OCI-LY3 (cell line): ENCODE results near the gene FZD7.

Experiments
- EZH2phosphoT487 ChIP-seq: fragments of 200-600 bp; shearing (Covaris generic); IDR thresholded peaks from 2 replicates; pipeline ENCODE4 v1.6.1; 2018; ENCODE audit warnings: antibody characterized with exemption, mixed run types, low read depth
- TF ChIP-seq, protein P1 (sequence below): fragments of 200-600, 300-600 bp; sonication (generic); IDR thresholded peaks from 2 replicates; pipeline ENCODE4 v1.5.1; 2014; ENCODE audit warnings: antibody characterized with exemption, low read length, low read depth

DNA sequence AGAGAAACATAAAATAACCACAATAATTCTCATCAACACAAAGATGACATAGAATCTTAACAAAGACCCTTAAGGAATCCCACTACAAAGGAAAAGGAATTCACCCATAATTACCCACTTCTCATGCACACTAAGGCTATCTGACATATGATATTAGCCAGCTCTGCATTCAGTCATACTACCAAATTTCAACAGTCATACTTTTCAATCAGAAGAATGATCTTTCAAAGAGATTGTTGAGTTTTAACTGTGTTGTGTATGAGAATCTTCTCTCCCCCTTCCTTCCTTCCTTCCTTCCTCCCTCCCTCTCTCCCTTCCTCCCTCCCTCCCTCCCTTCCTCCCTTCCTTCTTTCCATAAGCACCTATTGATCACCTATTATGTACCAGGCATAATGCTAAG is 17.0 kb downstream of the FZD7 start:
- TF ChIP-seq EZH2phosphoT487: no peak
- TF ChIP-seq, protein P1, sequence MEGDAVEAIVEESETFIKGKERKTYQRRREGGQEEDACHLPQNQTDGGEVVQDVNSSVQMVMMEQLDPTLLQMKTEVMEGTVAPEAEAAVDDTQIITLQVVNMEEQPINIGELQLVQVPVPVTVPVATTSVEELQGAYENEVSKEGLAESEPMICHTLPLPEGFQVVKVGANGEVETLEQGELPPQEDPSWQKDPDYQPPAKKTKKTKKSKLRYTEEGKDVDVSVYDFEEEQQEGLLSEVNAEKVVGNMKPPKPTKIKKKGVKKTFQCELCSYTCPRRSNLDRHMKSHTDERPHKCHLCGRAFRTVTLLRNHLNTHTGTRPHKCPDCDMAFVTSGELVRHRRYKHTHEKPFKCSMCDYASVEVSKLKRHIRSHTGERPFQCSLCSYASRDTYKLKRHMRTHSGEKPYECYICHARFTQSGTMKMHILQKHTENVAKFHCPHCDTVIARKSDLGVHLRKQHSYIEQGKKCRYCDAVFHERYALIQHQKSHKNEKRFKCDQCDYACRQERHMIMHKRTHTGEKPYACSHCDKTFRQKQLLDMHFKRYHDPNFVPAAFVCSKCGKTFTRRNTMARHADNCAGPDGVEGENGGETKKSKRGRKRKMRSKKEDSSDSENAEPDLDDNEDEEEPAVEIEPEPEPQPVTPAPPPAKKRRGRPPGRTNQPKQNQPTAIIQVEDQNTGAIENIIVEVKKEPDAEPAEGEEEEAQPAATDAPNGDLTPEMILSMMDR: no peak
